Activated naive CD4-positive, alpha-beta T cell treated with anti-CD3 and anti-CD28 coated beads, Interleukin-2, amount 50 U/mL, for 72 hours (primary cell): Measurements from ENCODE around the gene PALS2. TPM values are rescaled to one million over a fixed set of nuclear protein-coding genes. Genes with fewer than 3 reads are reported as not detected.

ENCODE experiments used
- ATAC-seq, 2 donors: fragments of 150-1000 bp; cut with Tn5 transposase; 2 replicates each; pipeline ENCODE4 v1.10.0; 2021; ENCODE audit warnings: mild to moderate bottlenecking in 2 of 2, moderate library complexity in 2 of 2
- DNase-seq, 2 donors: peaks; one replicate each; pipeline ENCODE4 v3.0.0; 2021 to 2022; ENCODE audit warnings: low spot score in 2 of 2
- H3K27ac Mint-ChIP-seq, 2 donors: one replicate each; pipeline ENCODE4 v1.8.0; 2022; ENCODE audit warnings: mild to moderate bottlenecking in 2 of 2, mixed read lengths in 2 of 2
- H3K36me3 Mint-ChIP-seq, 2 donors: one replicate each; pipeline ENCODE4 v1.8.0; 2022; ENCODE audit warnings: mixed read lengths in 2 of 2
- H3K9me3 Mint-ChIP-seq, 2 donors: one replicate each; pipeline ENCODE4 v1.8.0; 2022; ENCODE audit warnings: mixed read lengths in 2 of 2
- total RNA-seq, 2 donors: library from RNA; stranded (reverse); gene quantifications; one replicate each; pipeline ENCODE4 v1.2.3, GENCODE V29; 2022

The PALS2 gene
- total RNA-seq, 2 donors from 2014 or later: 23.2 to 25.7 TPM

GRCh38 chr7:24576171-24577025, 3.1 kb downstream of the PALS2 start:
- peaks cover 5 to 6% of the 10 kb centered on the region in 2 donors for H3K36me3 Mint-ChIP-seq
- no peak overlapping the region for H3K27ac Mint-ChIP-seq
- H3K9me3 Mint-ChIP-seq: no peaks in the 10 kb centered on the region
- DNase-seq: no peak
- no peak for ATAC-seq

- Mint-ChIP-seq H3K36me3 (peaks cover 5 to 6% of the 10 kb centered on the region in 2 donors), H3K9me3 (no peaks in the 10 kb centered on the region), H3K27ac (no peak overlapping the region)
- no peak for DNase-seq
- no peak for ATAC-seq
These were observed 4.8 kb downstream of the PALS2 start for GRCh38 chr7:24578052-24578451.

- Mint-ChIP-seq H3K27ac (no peak overlapping the region), H3K9me3 (no peaks in the 10 kb centered on the region), H3K36me3 (no peaks in the 10 kb centered on the region)
- DNase-seq: no peak
- no peak for ATAC-seq
These were observed 7.2 kb downstream of the PALS2 start for GRCh38 chr7:24580283-24580946.

GRCh38 chr7:24582166-24582565, 8.9 kb downstream of the PALS2 start:
- ATAC-seq (no peak), DNase-seq (no peak)
- Mint-ChIP-seq H3K9me3 (no peaks in the 10 kb centered on the region), H3K27ac (no peak overlapping the region), H3K36me3 (no peaks in the 10 kb centered on the region)

GRCh38 chr7:24587853-24588252, 14.6 kb downstream of the PALS2 start:
- DNase-seq: peak in 1 of 2 donors; percentile 24
- no peaks in the 10 kb centered on the region for H3K9me3 Mint-ChIP-seq
- peak overlapping the region in 1 of 2 donors; percentile 45 for H3K27ac Mint-ChIP-seq
- no peaks in the 10 kb centered on the region for H3K36me3 Mint-ChIP-seq
- ATAC-seq: peak; percentile 54 to 69

GRCh38 chr7:24591152-24591551, 17.9 kb downstream of the PALS2 start:
- Mint-ChIP-seq H3K27ac (no peak overlapping the region), H3K9me3 (no peaks in the 10 kb centered on the region), H3K36me3 (no peaks in the 10 kb centered on the region)
- no peak for ATAC-seq
- DNase-seq: no peak

- H3K36me3 Mint-ChIP-seq: no peaks in the 10 kb centered on the region
- peak; percentile 59 to 63 for ATAC-seq
- no peak for DNase-seq
- no peaks in the 10 kb centered on the region for H3K9me3 Mint-ChIP-seq
- no peak overlapping the region for H3K27ac Mint-ChIP-seq
These were observed 22.6 kb downstream of the PALS2 start for GRCh38 chr7:24595671-24596418.

- Mint-ChIP-seq H3K36me3 (peaks cover 7 to 8% of the 10 kb centered on the region in 2 donors), H3K9me3 (peaks cover 2 to 3% of the 10 kb centered on the region in 2 donors), H3K27ac (no peak overlapping the region)
- DNase-seq (no peak), ATAC-seq (peak; percentile 78 to 81)
These were observed 23.8 kb downstream of the PALS2 start for GRCh38 chr7:24597014-24597413.

- H3K36me3 Mint-ChIP-seq: peaks cover 21 to 23% of the 10 kb centered on the region in 2 donors
- H3K27ac Mint-ChIP-seq: no peak overlapping the region
- peaks cover 15 to 17% of the 10 kb centered on the region in 2 donors for H3K9me3 Mint-ChIP-seq
- ATAC-seq: no peak
- no peak for DNase-seq
These were observed 28.3 kb downstream of the PALS2 start for GRCh38 chr7:24601600-24601999.

- peaks cover 21 to 23% of the 10 kb centered on the region in 2 donors for H3K36me3 Mint-ChIP-seq
- DNase-seq: no peak
- peak in 1 of 2 donors; percentile 93 for ATAC-seq
- peak overlapping the region in 1 of 2 donors; percentile 78 for H3K27ac Mint-ChIP-seq
- peaks cover 15 to 17% of the 10 kb centered on the region in 2 donors for H3K9me3 Mint-ChIP-seq
These were observed 29.7 kb downstream of the PALS2 start for GRCh38 chr7:24602860-24603456.

- H3K36me3 Mint-ChIP-seq: peaks cover 21 to 23% of the 10 kb centered on the region in 2 donors
- H3K9me3 Mint-ChIP-seq: peaks cover 15 to 17% of the 10 kb centered on the region in 2 donors
- no peak for DNase-seq
- no peak for ATAC-seq
- no peak overlapping the region for H3K27ac Mint-ChIP-seq
These were observed 31.4 kb downstream of the PALS2 start for GRCh38 chr7:24604630-24605029.

GRCh38 chr7:24608504-24608903, 35.3 kb downstream of the PALS2 start:
- DNase-seq (no peak), ATAC-seq (no peak)
- Mint-ChIP-seq H3K27ac (no peak overlapping the region), H3K9me3 (peaks cover under 1 to 5% of the 10 kb centered on the region in 2 donors), H3K36me3 (peaks cover 0 to under 1% of the 10 kb centered on the region in 2 donors)

- ATAC-seq (no peak), DNase-seq (no peak)
- Mint-ChIP-seq H3K9me3 (peaks cover 4 to 8% of the 10 kb centered on the region in 2 donors), H3K27ac (no peak overlapping the region), H3K36me3 (no peaks in the 10 kb centered on the region)
These were observed 35.8 kb downstream of the PALS2 start for GRCh38 chr7:24609059-24609458.

GRCh38 chr7:24609570-24609969, 36.3 kb downstream of the PALS2 start:
- H3K36me3 Mint-ChIP-seq: peaks cover 0 to 5% of the 10 kb centered on the region in 2 donors
- no peak overlapping the region for H3K27ac Mint-ChIP-seq
- no peak for ATAC-seq
- H3K9me3 Mint-ChIP-seq: peaks cover 4 to 8% of the 10 kb centered on the region in 2 donors
- no peak for DNase-seq

- ATAC-seq (no peak), DNase-seq (no peak)
- Mint-ChIP-seq H3K9me3 (peaks cover 8 to 17% of the 10 kb centered on the region in 2 donors), H3K36me3 (peaks cover 0 to 17% of the 10 kb centered on the region in 2 donors), H3K27ac (no peak overlapping the region)
These were observed 37.9 kb downstream of the PALS2 start for GRCh38 chr7:24611130-24611529.

- ATAC-seq: no peak
- no peak for DNase-seq
- Mint-ChIP-seq H3K36me3 (peaks cover 19 to 42% of the 10 kb centered on the region in 2 donors), H3K27ac (no peak overlapping the region), H3K9me3 (peaks cover 19 to 31% of the 10 kb centered on the region in 2 donors)
These were observed 44.8 kb downstream of the PALS2 start for GRCh38 chr7:24617957-24618616.
